MM.1S (cell line): Measurements from ENCODE around the gene OGT.

Experiments
- CTCF ChIP-seq: fragments of 300-600 bp; sonication (generic); IDR thresholded peaks from 2 replicates; pipeline ENCODE4 v1.5.1; 2016; ENCODE audit warnings: antibody characterized with exemption, low read length, mixed read lengths
- EZH2 ChIP-seq: fragments of 300-600 bp; sonication (generic); optimal IDR thresholded peaks from 2 replicates; pipeline ENCODE3; 2017; ENCODE audit warnings: low read depth, mild to moderate bottlenecking, antibody characterized with exemption, low read length, mixed read lengths

- TF ChIP-seq CTCF: no peak
- no peak for TF ChIP-seq EZH2
Measured at GRCh38 chrX:71617742-71618141, 84.8 kb downstream of the OGT start.
